DOHH2 (cell line): Measurements from ENCODE around the gene CASKIN1.

ENCODE experiments used
- H3F3A ChIP-seq: fragments of 200-600 bp; sonication (generic), shearing (Covaris generic); 2 replicates; pipeline ENCODE4 v1.6.0; 2016; ENCODE audit warnings: antibody characterized with exemption, mild to moderate bottlenecking; ENCODE audit not compliant: control insufficient read depth, insufficient read depth
- H3K27ac ChIP-seq: fragments of 200-600 bp; sonication (generic); 2 replicates; pipeline ENCODE4 v1.5.1; 2014; ENCODE audit warnings: low read depth, mild to moderate bottlenecking, low read length, moderate library complexity
- H3K27me3 ChIP-seq: fragments of 200-600 bp; sonication (generic); 2 replicates; pipeline ENCODE4 v1.6.1; 2014; ENCODE audit warnings: mild to moderate bottlenecking, low read length, mixed read lengths; ENCODE audit not compliant: control insufficient read depth
- H3K36me3 ChIP-seq: fragments of 200-600 bp; sonication (generic); 2 replicates; pipeline ENCODE4 v1.6.1; 2014; ENCODE audit warnings: mild to moderate bottlenecking, low read length, moderate library complexity, mixed read lengths; ENCODE audit not compliant: control insufficient read depth
- H3K4me1 ChIP-seq: fragments of 200-600 bp; sonication (generic); 2 replicates; pipeline ENCODE4 v1.6.1; 2014; ENCODE audit warnings: mild to moderate bottlenecking, low read length, mixed read lengths; ENCODE audit not compliant: control insufficient read depth
- H3K4me2 ChIP-seq: fragments of 200-600 bp; sonication (generic); 2 replicates; pipeline ENCODE4 v1.6.0; 2014; ENCODE audit warnings: mild to moderate bottlenecking, low read length, moderate library complexity
- H3K4me3 ChIP-seq: fragments of 200-600 bp; sonication (generic); 2 replicates; pipeline ENCODE4 v1.5.1; 2014; ENCODE audit warnings: mild to moderate bottlenecking, low read length, mixed read lengths
- H3K79me2 ChIP-seq: fragments of 200-600 bp; sonication (generic); 2 replicates; pipeline ENCODE4 v1.6.1; 2014; ENCODE audit warnings: mild to moderate bottlenecking, low read length, mixed read lengths; ENCODE audit not compliant: control insufficient read depth
- H3K9me2 ChIP-seq: fragments of 200-600 bp; sonication (generic); replicated peaks from 2 replicates; pipeline ENCODE4 v1.6.1; 2014; ENCODE audit warnings: mild to moderate bottlenecking, low read length, mixed read lengths; ENCODE audit not compliant: control insufficient read depth
- H3K9me3 ChIP-seq: fragments of 200-600 bp; sonication (generic); 2 replicates; pipeline ENCODE4 v1.6.1; 2014; ENCODE audit warnings: antibody characterized with exemption, low read length, mixed read lengths; ENCODE audit not compliant: control insufficient read depth, insufficient read depth
- H4K20me1 ChIP-seq: fragments of 200-600 bp; sonication (generic); 2 replicates; pipeline ENCODE4 v1.6.0; 2014; ENCODE audit warnings: low read depth, mild to moderate bottlenecking, antibody characterized with exemption, low read length, moderate library complexity; ENCODE audit not compliant: control insufficient read depth, insufficient read depth
- CTCF ChIP-seq: fragments of 200-600 bp; sonication (generic); IDR thresholded peaks from one replicate; pipeline ENCODE4 v1.5.1; 2014; ENCODE audit warnings: antibody characterized with exemption, mild to moderate bottlenecking, low read depth, low read length; ENCODE audit not compliant: poor library complexity, severe bottlenecking
- EZH2phosphoT487 ChIP-seq: fragments of 200-600 bp; sonication (generic); IDR thresholded peaks from 2 replicates; pipeline ENCODE4 v1.6.1; 2017; ENCODE audit warnings: borderline replicate concordance, mild to moderate bottlenecking, antibody characterized with exemption, low read length, moderate library complexity, mixed read lengths

The CASKIN1 gene

GRCh38 chr16:2177101-2177500, 19.3 kb downstream of the CASKIN1 start:
- H3K4me2 ChIP-seq, result no peak overlapping the region
- no peaks in the 10 kb centered on the region for H3F3A ChIP-seq
- TF ChIP-seq EZH2phosphoT487, result no peak
- no peak for TF ChIP-seq CTCF
- H3K27me3 ChIP-seq, result no peaks in the 10 kb centered on the region
- H3K27ac ChIP-seq, result no peak overlapping the region
- H3K9me2 ChIP-seq, result no peaks in the 10 kb centered on the region
- H3K9me3 ChIP-seq, result no peaks in the 10 kb centered on the region
- H3K4me3 ChIP-seq, result no peak overlapping the region
- no peaks in the 10 kb centered on the region for H3K79me2 ChIP-seq
- peaks cover 57% of the 10 kb centered on the region for H3K36me3 ChIP-seq
- no peaks in the 10 kb centered on the region for H4K20me1 ChIP-seq
- H3K4me1 ChIP-seq, result no peaks in the 10 kb centered on the region

GRCh38 chr16:2176047-2176446, 20.4 kb downstream of the CASKIN1 start:
- Histone ChIP-seq H4K20me1 (no peaks in the 10 kb centered on the region), H3K4me2 (no peak overlapping the region), H3K27me3 (no peaks in the 10 kb centered on the region), H3K4me3 (no peak overlapping the region), H3K27ac (no peak overlapping the region), H3F3A (no peaks in the 10 kb centered on the region), H3K9me3 (no peaks in the 10 kb centered on the region), H3K9me2 (no peaks in the 10 kb centered on the region), H3K4me1 (no peaks in the 10 kb centered on the region), H3K79me2 (no peaks in the 10 kb centered on the region), H3K36me3 (peaks cover 62% of the 10 kb centered on the region)
- TF ChIP-seq CTCF (no peak), EZH2phosphoT487 (no peak)

GRCh38 chr16:2175454-2175853, 21.0 kb downstream of the CASKIN1 start:
- Histone ChIP-seq H3K4me1 (no peaks in the 10 kb centered on the region), H3K4me3 (no peak overlapping the region), H4K20me1 (no peaks in the 10 kb centered on the region), H3K27me3 (no peaks in the 10 kb centered on the region), H3K9me2 (no peaks in the 10 kb centered on the region), H3K4me2 (no peak overlapping the region), H3K79me2 (no peaks in the 10 kb centered on the region), H3F3A (no peaks in the 10 kb centered on the region), H3K27ac (no peak overlapping the region), H3K9me3 (no peaks in the 10 kb centered on the region), H3K36me3 (peaks cover 62% of the 10 kb centered on the region)
- TF ChIP-seq EZH2phosphoT487 (no peak), CTCF (no peak)
